ENCODE measurements around the gene BNIP1.

Gene BNIP1

DNA sequence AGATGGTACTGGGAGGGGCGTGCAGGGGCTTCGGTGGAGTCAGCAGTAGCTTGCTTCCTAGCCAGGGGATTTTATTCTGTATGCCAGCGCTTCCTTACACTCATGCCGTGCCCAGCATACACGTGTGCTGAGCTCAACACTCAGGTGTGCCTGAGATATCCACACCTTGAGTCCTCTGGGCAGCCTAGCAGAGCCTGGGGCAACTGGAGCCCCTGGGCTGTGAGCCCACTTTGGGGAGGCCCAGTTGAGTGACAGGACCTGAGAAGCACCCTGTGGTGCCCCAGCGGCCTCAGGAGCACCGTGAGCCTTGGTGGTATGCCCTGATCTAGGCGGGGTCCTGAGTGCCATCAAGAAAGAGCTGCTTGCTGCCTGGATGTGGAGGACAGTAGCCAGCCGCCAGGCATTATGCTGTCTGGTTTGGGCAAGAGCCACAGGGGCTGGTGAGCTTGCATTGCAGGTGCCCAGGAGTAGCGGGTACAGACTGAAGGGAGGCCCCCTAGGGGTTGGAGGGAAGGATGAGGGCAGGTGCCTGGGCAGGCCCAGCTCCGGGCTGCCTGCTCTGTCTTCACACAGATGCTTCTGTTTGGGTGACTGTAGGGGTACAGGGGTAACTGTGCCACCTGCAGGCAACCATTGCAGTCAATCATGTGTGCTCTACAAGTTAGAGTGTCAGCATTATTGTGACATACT is 42.9 kb downstream of the BNIP1 start:
- Histone ChIP-seq H3K4me1 (ENCODE audit: control insufficient read depth, insufficient read depth, low read length) (no peaks in the 10 kb centered on the region), H3K4me3 (ENCODE audit: low read depth, low read length) (no peak overlapping the region), H3K36me3 (ENCODE audit: control insufficient read depth in 2 of 2, insufficient read depth in 1 of 2, low read length in 2 of 2) (no peaks in the 10 kb centered on the region), H3K9me3 (ENCODE audit: control insufficient read depth, insufficient read depth, low read depth, low read length) (no peaks in the 10 kb centered on the region), H3K27ac (ENCODE audit: extremely low read depth, low read depth, low read length) (no peak overlapping the region)
- CTCF ChIA-PET, result interaction anchor here (0.6 to 1.2 kb wide), 8 partner anchors 14 to 387 kb away, joined by 3 to 5 read pairs (median 3); no protein-coding TSS in a partner anchor
- peak; percentile 50; the same call in 1 of the 2 replicates for TF ChIP-seq ZNF394 (tag by site-specific recombination; IDR thresholded peaks at IDR 0.05; ENCODE audit: borderline replicate concordance)
- TF ChIP-seq ZNF112 (tag by site-specific recombination; IDR thresholded peaks at IDR 0.05), result no peak
- TF ChIP-seq ZNF544 (tag by site-specific recombination; IDR thresholded peaks at IDR 0.05), result no peak
- POLR2A ChIA-PET, result no interaction called here

DNA sequence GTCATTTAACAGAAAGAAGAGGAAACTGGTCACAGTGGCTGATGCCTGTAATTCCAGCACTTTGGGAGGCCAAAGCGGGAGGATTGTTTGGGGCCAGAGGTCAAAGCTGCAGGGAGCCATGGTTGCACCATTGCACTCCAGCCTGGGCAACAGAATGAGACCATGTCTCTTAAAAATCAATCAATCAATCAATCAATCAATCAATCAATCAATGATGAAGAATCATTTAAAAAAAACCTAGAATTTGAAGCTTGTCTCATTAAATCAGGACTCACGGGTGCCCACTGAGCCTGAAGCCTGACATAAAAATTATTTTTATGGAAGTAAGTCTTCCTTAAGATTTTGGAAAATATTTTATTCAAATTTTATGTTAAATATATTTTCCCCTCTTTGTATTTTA is 43.9 kb downstream of the BNIP1 start:
- Histone ChIP-seq H3K9me3 (ENCODE audit: control insufficient read depth, insufficient read depth, low read depth, low read length) (no peaks in the 10 kb centered on the region), H3K4me1 (ENCODE audit: control insufficient read depth, insufficient read depth, low read length) (no peaks in the 10 kb centered on the region), H3K36me3 (ENCODE audit: control insufficient read depth in 2 of 2, insufficient read depth in 1 of 2, low read length in 2 of 2) (no peaks in the 10 kb centered on the region), H3K4me3 (ENCODE audit: low read depth, low read length) (no peak overlapping the region), H3K27ac (ENCODE audit: extremely low read depth, low read depth, low read length) (no peak overlapping the region)
- POLR2A ChIA-PET, result no interaction called here
- TF ChIP-seq ZBTB48 (tag by site-specific recombination; IDR thresholded peaks at IDR 0.05) (no peak), ZNF138 (tag by site-specific recombination; IDR thresholded peaks at IDR 0.05; ENCODE audit: borderline replicate concordance) (no peak), KLF7 (tag by site-specific recombination; IDR thresholded peaks at IDR 0.05; ENCODE audit: borderline replicate concordance) (no peak), ZNF311 (tag by site-specific recombination; IDR thresholded peaks at IDR 0.05; ENCODE audit: borderline replicate concordance) (no peak), SCRT1 (tag by site-specific recombination; IDR thresholded peaks at IDR 0.05; ENCODE audit: borderline replicate concordance) (no peak), ZNF155 (tag by site-specific recombination; IDR thresholded peaks at IDR 0.05) (no peak), FEZF1 (tag by site-specific recombination; IDR thresholded peaks at IDR 0.05) (no peak), SP3 (tag by site-specific recombination; IDR thresholded peaks at IDR 0.05) (no peak), ZNF23 (tag by site-specific recombination; IDR thresholded peaks at IDR 0.05; ENCODE audit: borderline replicate concordance) (no peak), ZNF354C (tag by site-specific recombination; IDR thresholded peaks at IDR 0.05; ENCODE audit: borderline replicate concordance, low read depth) (no peak), ZFP69B (tag by site-specific recombination; IDR thresholded peaks at IDR 0.05) (no peak)
- TF ChIP-seq, protein P1, sequence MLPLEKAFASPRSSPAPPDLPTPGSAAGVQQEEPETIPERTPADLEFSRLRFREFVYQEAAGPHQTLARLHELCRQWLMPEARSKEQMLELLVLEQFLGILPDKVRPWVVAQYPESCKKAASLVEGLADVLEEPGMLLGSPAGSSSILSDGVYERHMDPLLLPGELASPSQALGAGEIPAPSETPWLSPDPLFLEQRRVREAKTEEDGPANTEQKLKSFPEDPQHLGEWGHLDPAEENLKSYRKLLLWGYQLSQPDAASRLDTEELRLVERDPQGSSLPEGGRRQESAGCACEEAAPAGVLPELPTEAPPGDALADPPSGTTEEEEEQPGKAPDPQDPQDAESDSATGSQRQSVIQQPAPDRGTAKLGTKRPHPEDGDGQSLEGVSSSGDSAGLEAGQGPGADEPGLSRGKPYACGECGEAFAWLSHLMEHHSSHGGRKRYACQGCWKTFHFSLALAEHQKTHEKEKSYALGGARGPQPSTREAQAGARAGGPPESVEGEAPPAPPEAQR (tag by site-specific recombination; IDR thresholded peaks at IDR 0.05), result no peak
- CTCF ChIA-PET, result no interaction called here

- CTCF ChIA-PET, result interaction anchor here (0.5 to 0.6 kb wide), 2 partner anchors 24 to 182 kb away, joined by 3 read pairs; no protein-coding TSS in a partner anchor
- no peaks in the 10 kb centered on the region for H3K9me3 ChIP-seq (ENCODE audit: control insufficient read depth, insufficient read depth, low read depth, low read length)
- H3K36me3 ChIP-seq (ENCODE audit: control insufficient read depth in 2 of 2, insufficient read depth in 1 of 2, low read length in 2 of 2), result no peaks in the 10 kb centered on the region
- H3K4me3 ChIP-seq (ENCODE audit: low read depth, low read length), result no peak overlapping the region
- H3K27ac ChIP-seq (ENCODE audit: extremely low read depth, low read depth, low read length), result no peak overlapping the region
- POLR2A ChIA-PET, result no interaction called here
- TF ChIP-seq ZNF529 (tag by site-specific recombination; IDR thresholded peaks at IDR 0.05; ENCODE audit: insufficient replicate concordance) (peak; percentile 98), GFI1B (tag by site-specific recombination; IDR thresholded peaks at IDR 0.05) (no peak)
- H3K4me1 ChIP-seq (ENCODE audit: control insufficient read depth, insufficient read depth, low read length), result no peaks in the 10 kb centered on the region
Observed at GRCh38 chr5:173191015-173191414, 46.7 kb downstream of the BNIP1 start.

DNA sequence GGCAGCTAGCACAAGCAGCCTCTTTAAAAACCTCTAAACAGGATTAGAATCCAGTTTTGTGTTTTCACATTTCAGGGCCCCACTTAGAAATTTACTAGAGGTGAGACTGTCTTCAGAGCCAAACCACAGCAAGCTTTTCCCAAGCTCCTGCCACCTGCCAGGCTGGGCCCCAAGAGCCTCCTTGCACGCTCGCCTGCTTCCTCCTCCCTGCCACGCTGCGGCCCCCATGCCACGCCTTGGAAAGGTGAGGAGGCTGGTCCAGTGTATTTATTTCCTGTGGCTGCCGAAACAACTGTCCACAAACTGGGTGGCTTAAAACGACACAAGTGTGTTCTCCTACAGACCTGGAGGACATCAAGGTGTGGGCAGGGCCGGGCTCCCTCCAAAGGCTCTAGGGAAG is 47.2 kb downstream of the BNIP1 start:
- Histone ChIP-seq H3K27ac (ENCODE audit: extremely low read depth, low read depth, low read length) (no peak overlapping the region), H3K4me3 (ENCODE audit: low read depth, low read length) (no peak overlapping the region), H3K9me3 (ENCODE audit: control insufficient read depth, insufficient read depth, low read depth, low read length) (no peaks in the 10 kb centered on the region), H3K36me3 (ENCODE audit: control insufficient read depth in 2 of 2, insufficient read depth in 1 of 2, low read length in 2 of 2) (no peaks in the 10 kb centered on the region), H3K4me1 (ENCODE audit: control insufficient read depth, insufficient read depth, low read length) (no peaks in the 10 kb centered on the region)
- ChIA-PET POLR2A (no interaction called here), CTCF (interaction anchor here (0.5 kb wide), 1 partner anchor 25 kb away, joined by 3 read pairs; no protein-coding TSS in a partner anchor)
- TF ChIP-seq ZXDB (tag by site-specific recombination; IDR thresholded peaks at IDR 0.05), result no peak
- no peak for TF ChIP-seq ZNF37A (tag by site-specific recombination; IDR thresholded peaks at IDR 0.05)
- no peak for TF ChIP-seq ZNF561 (tag by site-specific recombination; IDR thresholded peaks at IDR 0.05; ENCODE audit: borderline replicate concordance)
- TF ChIP-seq, protein P2, sequence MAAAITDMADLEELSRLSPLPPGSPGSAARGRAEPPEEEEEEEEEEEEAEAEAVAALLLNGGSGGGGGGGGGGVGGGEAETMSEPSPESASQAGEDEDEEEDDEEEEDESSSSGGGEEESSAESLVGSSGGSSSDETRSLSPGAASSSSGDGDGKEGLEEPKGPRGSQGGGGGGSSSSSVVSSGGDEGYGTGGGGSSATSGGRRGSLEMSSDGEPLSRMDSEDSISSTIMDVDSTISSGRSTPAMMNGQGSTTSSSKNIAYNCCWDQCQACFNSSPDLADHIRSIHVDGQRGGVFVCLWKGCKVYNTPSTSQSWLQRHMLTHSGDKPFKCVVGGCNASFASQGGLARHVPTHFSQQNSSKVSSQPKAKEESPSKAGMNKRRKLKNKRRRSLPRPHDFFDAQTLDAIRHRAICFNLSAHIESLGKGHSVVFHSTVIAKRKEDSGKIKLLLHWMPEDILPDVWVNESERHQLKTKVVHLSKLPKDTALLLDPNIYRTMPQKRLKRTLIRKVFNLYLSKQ (tag by site-specific recombination; IDR thresholded peaks at IDR 0.05; ENCODE audit: borderline replicate concordance), result no peak
- TF ChIP-seq ZBTB7A (tag by site-specific recombination; IDR thresholded peaks at IDR 0.05; ENCODE audit: low read depth), result no peak
- no peak for TF ChIP-seq ZNF514 (tag by site-specific recombination; IDR thresholded peaks at IDR 0.05)
- TF ChIP-seq ZNF214 (tag by site-specific recombination; IDR thresholded peaks at IDR 0.05; ENCODE audit: borderline replicate concordance), result no peak
- no peak for TF ChIP-seq BCL11A (tag by site-specific recombination; IDR thresholded peaks at IDR 0.05; ENCODE audit: low read depth)
- no peak for TF ChIP-seq ZNF391 (tag by site-specific recombination; IDR thresholded peaks at IDR 0.05; ENCODE audit: borderline replicate concordance, low read depth)
- TF ChIP-seq ZNF843 (tag by site-specific recombination; IDR thresholded peaks at IDR 0.05), result no peak

Measured in HEK293 (cell line).